ENCODE measurements around the gene TRMO.

- TF ChIP-seq POLR2A (IDR thresholded peaks at IDR 0.05; ENCODE audit: low read depth, low read length) (no peak), TAF1 (IDR thresholded peaks at IDR 0.05; ENCODE audit: low read depth, low read length) (no peak), POLR2AphosphoS5 (IDR thresholded peaks at IDR 0.05; ENCODE audit: low read depth, low read length) (no peak), POU2F2 (IDR thresholded peaks at IDR 0.05; ENCODE audit: low read depth, low read length) (no peak), SPI1 (IDR thresholded peaks at IDR 0.05; ENCODE audit: low read depth, low read length) (no peak), PAX5 (IDR thresholded peaks at IDR 0.05; ENCODE audit: insufficient read depth, low read length, severe bottlenecking) (no peak)
Measured at GRCh38 chr9:97938081-97938644, 15.9 kb upstream of the TRMO start, which contains the start of gene HEMGN.
